Skin of body (tissue), 3 donors: Measurements from ENCODE around the gene IFI35. TPM values are rescaled to one million over a fixed set of nuclear protein-coding genes. Genes with fewer than 3 reads are reported as not detected.

Source experiments
- DNase-seq: peaks from one replicate; lab custom pipeline; 2025; lab: John Stamatoyannopoulos, UW
- small RNA-seq: library from RNA; depleted of rRNA; stranded (forward); fragments of <200 nt; gene quantifications from one replicate; pipeline ENCODE3, GENCODE V24; 2014; ENCODE audit warnings: low replicate concordance
- total RNA-seq: library from RNA; depleted of rRNA; stranded (reverse); fragments of >200 nt; gene quantifications from one replicate; pipeline ENCODE4 v1.2.3, GENCODE V29; 2014

The IFI35 gene
- total RNA-seq, 1 donor from 2014 or later = 7.2 TPM

- no peak for DNase-seq
Observed at GRCh38 chr17:43056051-43056450, 49.5 kb downstream of the IFI35 start.

- no peak for DNase-seq
Observed at GRCh38 chr17:43062984-43063638, 56.5 kb downstream of the IFI35 start.

Small RNAs within 50 kb of the gene (small RNA-seq; reads per million reads assigned to genes)
- gene AARSD1 = not detected

Other genes starting within 250 kb of the IFI35 start
- 16.4 TPM for gene RAMP2, start 245.6 kb upstream of the IFI35 start, total RNA-seq
- gene VPS25, start 233.3 kb upstream of the IFI35 start, total RNA-seq = 33.3 TPM
- gene WNK4, start 226.2 kb upstream of the IFI35 start, total RNA-seq = 0.59 TPM
- gene COA3, start 208.1 kb upstream of the IFI35 start, total RNA-seq = 41.6 TPM
- 0.20 TPM for gene CNTD1, start 207.9 kb upstream of the IFI35 start, total RNA-seq
- 68.6 TPM for gene BECN1, start 182.5 kb upstream of the IFI35 start, total RNA-seq
- 33.9 TPM for gene PSME3, start 173.4 kb upstream of the IFI35 start, total RNA-seq
- gene AOC2, start 162.2 kb upstream of the IFI35 start, total RNA-seq = 0.79 TPM
- 38.1 TPM for gene AOC3, start 155.6 kb upstream of the IFI35 start, total RNA-seq
- not detected for gene G6PC1, start 106.0 kb upstream of the IFI35 start, total RNA-seq
- 27.5 TPM for gene AARSD1, start 42.3 kb upstream of the IFI35 start, total RNA-seq
- 4.8 TPM for gene PTGES3L, start 26.7 kb upstream of the IFI35 start, total RNA-seq
- 7.1 TPM for gene RUNDC1, start 26.2 kb upstream of the IFI35 start, total RNA-seq
- 1,283 TPM for gene RPL27, start 8.4 kb upstream of the IFI35 start, total RNA-seq
- gene VAT1, start 15.6 kb downstream of the IFI35 start, total RNA-seq = 43.9 TPM
- gene RND2, start 18.4 kb downstream of the IFI35 start, total RNA-seq = 0.79 TPM
- 21.5 TPM for gene BRCA1, start 118.6 kb downstream of the IFI35 start, total RNA-seq
- gene NBR1, start 164.4 kb downstream of the IFI35 start, total RNA-seq = 80.4 TPM
- 5.0 TPM for gene TMEM106A, start 205.1 kb downstream of the IFI35 start, total RNA-seq
- gene CCDC200, start 221.8 kb downstream of the IFI35 start, total RNA-seq = not detected
- not detected for gene RNU2-1, start 227.2 kb downstream of the IFI35 start, total RNA-seq